LNCAP (cell line): ENCODE data around the gene ZNF548.

Source experiments
- CTCF ChIP-seq: fragments of 450-650 bp; IDR thresholded peaks from 2 replicates; pipeline ENCODE4 v1.5.1; 2017; ENCODE audit warnings: mild to moderate bottlenecking

The ZNF548 gene

GRCh38 chr19:57377498-57378146 lies 12.0 kb upstream of the ZNF548 start:
- no peak for TF ChIP-seq CTCF

- TF ChIP-seq CTCF = no peak
These were observed 8.7 kb upstream of the ZNF548 start for GRCh38 chr19:57380923-57381322.

GRCh38 chr19:57382806-57383488 lies 6.7 kb upstream of the ZNF548 start:
- TF ChIP-seq CTCF = no peak

- TF ChIP-seq CTCF = no peak
These were observed 392 bp upstream of the ZNF548 start for GRCh38 chr19:57389194-57389729.

- TF ChIP-seq CTCF = no peak
These were observed 6.1 kb downstream of the ZNF548 start for GRCh38 chr19:57395710-57396109.

GRCh38 chr19:57398868-57399267 lies 9.2 kb downstream of the ZNF548 start:
- no peak for TF ChIP-seq CTCF

- no peak for TF ChIP-seq CTCF
These were observed 14.3 kb downstream of the ZNF548 start for GRCh38 chr19:57403737-57404563.
